CD4-positive, alpha-beta memory T cell (primary cell): ENCODE data around the gene PSMG3. TPM values are rescaled to one million over a fixed set of nuclear protein-coding genes. Genes with fewer than 3 reads are reported as not detected.

Experiments
- CTCF ChIA-PET: fragments of 350-600 bp; sonication (Branson Sonifier 250); formaldehyde crosslinking; loops from one replicate; lab custom pipeline; 2021; ENCODE audit warnings: inconsistent platforms; ENCODE audit not compliant: partially characterized antibody; lab: Charles Lee
- POLR2A ChIA-PET: fragments of 350-600 bp; sonication (Branson Sonifier 250); formaldehyde crosslinking; loops from one replicate; lab custom pipeline; 2021; ENCODE audit not compliant: partially characterized antibody; lab: Charles Lee
- DNase-seq, 5 donors: peaks; one replicate each; pipeline versions ENCODE4 v3.0.0 to v3.0.0-alpha.2; 2020 to 2022; ENCODE audit warnings: mixed read lengths in 1 of 5
- H3K27ac ChIP-seq: one replicate; pipeline ENCODE4 v1.7.0; 2013; ENCODE audit warnings: low read depth, low read length
- H3K27me3 ChIP-seq: 2 replicates; pipeline ENCODE4 v1.7.0; 2013; ENCODE audit warnings: mild to moderate bottlenecking, low read length, moderate library complexity; ENCODE audit not compliant: insufficient read depth
- H3K36me3 ChIP-seq: 2 replicates; pipeline ENCODE4 v1.7.0; 2013; ENCODE audit warnings: mild to moderate bottlenecking, low read length, moderate library complexity; ENCODE audit not compliant: insufficient read depth
- H3K4me1 ChIP-seq: 2 replicates; pipeline ENCODE4 v1.7.0; 2013; ENCODE audit warnings: mild to moderate bottlenecking, low read length, moderate library complexity; ENCODE audit not compliant: insufficient read depth
- H3K4me3 ChIP-seq, 2 donors: one replicate each; pipeline ENCODE4 v1.7.0; 2013; ENCODE audit warnings: low read length in 2 of 2, mild to moderate bottlenecking in 1 of 2
- H3K9me3 ChIP-seq, 2 donors: one replicate each; pipeline ENCODE4 v1.7.0; 2013; ENCODE audit warnings: low read length in 2 of 2, control low read depth in 1 of 2; ENCODE audit not compliant: control insufficient read depth in 1 of 2
- H3K27ac Mint-ChIP-seq, 7 donors: one replicate each; pipeline ENCODE4 v1.8.0; 2020 to 2021; ENCODE audit warnings: mixed read lengths in 7 of 7, mild to moderate bottlenecking in 6 of 7, inconsistent platforms in 3 of 7, moderate library complexity in 3 of 7
- H3K27me3 Mint-ChIP-seq, 2 donors: one replicate each; pipeline ENCODE4 v1.8.0; 2020 to 2021; ENCODE audit warnings: mixed read lengths in 2 of 2
- H3K36me3 Mint-ChIP-seq, 2 donors: one replicate each; pipeline ENCODE4 v1.8.0; 2020 to 2021; ENCODE audit warnings: mixed read lengths in 2 of 2, inconsistent platforms in 1 of 2, mild to moderate bottlenecking in 1 of 2
- H3K4me1 Mint-ChIP-seq, 4 donors: one replicate each; pipeline ENCODE4 v1.8.0; 2020 to 2021; ENCODE audit warnings: mixed read lengths in 4 of 4, mild to moderate bottlenecking in 1 of 4
- H3K4me3 Mint-ChIP-seq, 8 donors: one replicate each; pipeline ENCODE4 v1.8.0; 2020 to 2021; ENCODE audit warnings: mixed read lengths in 8 of 8, mild to moderate bottlenecking in 7 of 8, moderate library complexity in 6 of 8, inconsistent platforms in 3 of 8
- H3K9me3 Mint-ChIP-seq, 8 donors: one replicate each; pipeline ENCODE4 v1.8.0; 2020 to 2021; ENCODE audit warnings: mixed read lengths in 8 of 8, mild to moderate bottlenecking in 5 of 8, inconsistent platforms in 3 of 8, moderate library complexity in 1 of 8
- intact Hi-C: fragments of 100-400 bp; cut with micrococcal nuclease; formaldehyde crosslinking; loops from one replicate; pipeline ENCODE4 v1.15.1; 2023
- polyA plus RNA-seq, 2 donors: library from polyadenylated mRNA; unstranded; fragments of 300-500 nt; fragmentation: Illumina TruSeq; gene quantifications; one replicate each; pipeline ENCODE4 v1.2.3, GENCODE V29; 2021
- total RNA-seq, 2 experiments: library from RNA; stranded (reverse); gene quantifications; one replicate each; pipeline ENCODE4 v1.2.3, GENCODE V29; 2021

The PSMG3 gene
- total and polyA plus RNA-seq, 4 experiments from 2014 or later, result 19.3 to 50.2 (median 30.9) TPM

DNA sequence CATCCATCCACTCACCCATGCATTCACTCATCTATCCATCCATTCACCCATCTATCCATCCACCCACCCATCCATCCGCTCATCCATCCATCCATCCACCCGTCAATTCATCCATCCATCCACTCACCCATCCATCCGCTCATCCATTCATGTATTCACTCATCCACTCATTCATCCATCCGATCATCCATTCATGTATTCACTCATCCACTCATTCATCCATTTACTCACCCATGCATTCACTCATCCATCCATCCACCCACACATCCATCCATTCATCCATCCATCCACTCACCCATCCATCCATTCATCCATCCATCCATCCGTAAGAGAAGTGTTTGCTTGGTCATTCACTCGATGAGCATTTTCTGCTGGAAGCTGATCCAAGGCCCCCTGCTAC, 8.7 kb upstream of the PSMG3 start:
- ChIA-PET POLR2A (interaction anchor here (0.9 kb wide), 1 partner anchor 8 kb away, joined by 4 read pairs; the partner anchor contains the start of gene PSMG3), CTCF (interaction anchor here (0.6 to 1.4 kb wide), 9 partner anchors 8 to 890 kb away, joined by 3 to 8 read pairs (median 3); partner anchors contain the start of gene PSMG3)
- Histone ChIP-seq H3K4me1 (peaks cover 7% of the 10 kb centered on the region), H3K9me3 (no peaks in the 10 kb centered on the region), H3K27ac (no peak overlapping the region), H3K4me3 (no peak overlapping the region), H3K36me3 (no peaks in the 10 kb centered on the region), H3K27me3 (no peaks in the 10 kb centered on the region)
- Mint-ChIP-seq H3K36me3 (no peaks in the 10 kb centered on the region), H3K9me3 (no peaks in the 10 kb centered on the region), H3K4me1 (peaks cover 10 to 16% (median 12%) of the 10 kb centered on the region in 4 donors), H3K27ac (peak overlapping the region in 1 of 7 donors; percentile 7), H3K27me3 (no peaks in the 10 kb centered on the region), H3K4me3 (no peak overlapping the region)
- no peak for DNase-seq
- intact Hi-C loops, result loop anchor here (2.0 to 10.0 kb wide), 2 partner anchors 786 to 1136 kb away; no protein-coding TSS in a partner anchor

DNA sequence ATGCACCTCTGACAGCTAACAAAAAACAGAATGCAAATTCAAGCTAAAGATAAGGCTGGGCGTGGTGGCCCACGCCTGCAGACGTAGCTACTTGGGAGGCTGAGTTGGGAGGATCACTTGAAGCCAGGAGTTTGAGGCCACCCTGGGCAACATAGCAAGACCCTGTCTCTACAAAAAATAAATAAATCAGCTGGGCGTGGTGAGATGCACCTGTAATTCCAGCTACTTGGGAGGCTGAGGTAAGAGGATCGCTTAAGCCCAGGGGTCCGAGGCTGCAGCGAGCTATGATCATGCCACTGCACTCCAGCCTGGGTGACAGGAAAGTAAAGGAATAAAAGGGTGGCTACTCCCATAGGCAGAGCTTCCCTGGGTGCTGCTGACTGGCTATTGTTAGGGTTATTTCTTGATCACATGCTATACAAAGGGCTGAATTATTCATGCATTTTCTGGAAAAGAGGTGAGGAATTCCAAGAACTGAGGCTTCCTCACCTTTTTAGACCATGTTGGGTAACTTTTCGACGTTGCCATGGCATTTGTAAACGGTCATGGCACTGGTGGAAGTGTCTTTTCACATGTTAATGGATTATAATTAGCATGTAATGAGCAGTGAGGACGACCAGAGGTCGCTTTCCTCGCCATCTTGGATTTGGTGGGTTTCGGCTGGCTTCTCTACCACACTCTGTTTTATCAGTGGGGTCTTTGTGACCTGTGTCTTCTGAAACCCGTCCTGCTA, 6.9 kb upstream of the PSMG3 start:
- no peaks in the 10 kb centered on the region for H3K36me3 Mint-ChIP-seq
- POLR2A ChIA-PET, result no interaction called here
- Histone ChIP-seq H3K36me3 (no peaks in the 10 kb centered on the region), H3K4me3 (no peak overlapping the region), H3K27me3 (no peaks in the 10 kb centered on the region), H3K4me1 (peaks cover 7% of the 10 kb centered on the region), H3K27ac (no peak overlapping the region), H3K9me3 (no peaks in the 10 kb centered on the region)
- H3K4me1 Mint-ChIP-seq, result peaks cover 13 to 23% (median 15%) of the 10 kb centered on the region in 4 donors
- DNase-seq, result no peak
- H3K27ac Mint-ChIP-seq, result no peak overlapping the region
- no peak overlapping the region for H3K4me3 Mint-ChIP-seq
- CTCF ChIA-PET, result interaction anchor here (1.2 kb wide), 1 partner anchor 771 kb away, joined by 4 read pairs; no protein-coding TSS in a partner anchor
- intact Hi-C loops, result loop anchor here (10.0 kb wide), 1 partner anchor 1138 kb away; no protein-coding TSS in a partner anchor
- H3K9me3 Mint-ChIP-seq, result no peaks in the 10 kb centered on the region
- H3K27me3 Mint-ChIP-seq, result no peaks in the 10 kb centered on the region

DNA sequence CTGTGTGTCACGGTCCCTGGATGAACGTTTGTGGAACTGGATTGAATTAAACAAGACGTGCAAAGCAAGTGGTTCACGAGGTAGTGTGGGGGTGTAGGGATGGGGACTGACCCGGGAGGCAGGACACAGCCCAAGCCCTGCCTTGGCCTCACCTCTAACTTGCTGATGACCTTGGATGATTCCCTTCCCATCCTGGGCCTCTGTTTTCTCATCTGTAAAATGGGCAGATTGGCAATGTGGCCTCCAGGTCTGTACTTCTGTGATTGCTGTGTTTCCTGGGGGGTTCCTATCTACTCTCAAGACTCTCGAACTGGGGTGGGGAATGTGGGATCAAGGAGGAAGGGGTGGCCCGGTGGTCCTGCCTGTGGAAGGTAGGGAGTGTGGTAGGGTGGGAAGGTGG, 6.0 kb upstream of the PSMG3 start:
- H3K27ac Mint-ChIP-seq, result no peak overlapping the region
- Histone ChIP-seq H3K27me3 (no peaks in the 10 kb centered on the region), H3K4me1 (peaks cover 16% of the 10 kb centered on the region), H3K9me3 (no peaks in the 10 kb centered on the region), H3K36me3 (no peaks in the 10 kb centered on the region), H3K27ac (no peak overlapping the region), H3K4me3 (no peak overlapping the region)
- no peak for DNase-seq
- H3K36me3 Mint-ChIP-seq, result peaks cover 0 to 2% of the 10 kb centered on the region in 2 donors
- H3K27me3 Mint-ChIP-seq, result no peaks in the 10 kb centered on the region
- H3K4me3 Mint-ChIP-seq, result no peak overlapping the region
- ChIA-PET POLR2A (no interaction called here), CTCF (interaction anchor here (1.2 kb wide), 1 partner anchor 772 kb away, joined by 4 read pairs; no protein-coding TSS in a partner anchor)
- peaks cover 17 to 32% (median 20%) of the 10 kb centered on the region in 4 donors for H3K4me1 Mint-ChIP-seq
- no peaks in the 10 kb centered on the region for H3K9me3 Mint-ChIP-seq
- intact Hi-C loops, result loop anchor here (10.0 kb wide), 1 partner anchor 1139 kb away; no protein-coding TSS in a partner anchor

DNA sequence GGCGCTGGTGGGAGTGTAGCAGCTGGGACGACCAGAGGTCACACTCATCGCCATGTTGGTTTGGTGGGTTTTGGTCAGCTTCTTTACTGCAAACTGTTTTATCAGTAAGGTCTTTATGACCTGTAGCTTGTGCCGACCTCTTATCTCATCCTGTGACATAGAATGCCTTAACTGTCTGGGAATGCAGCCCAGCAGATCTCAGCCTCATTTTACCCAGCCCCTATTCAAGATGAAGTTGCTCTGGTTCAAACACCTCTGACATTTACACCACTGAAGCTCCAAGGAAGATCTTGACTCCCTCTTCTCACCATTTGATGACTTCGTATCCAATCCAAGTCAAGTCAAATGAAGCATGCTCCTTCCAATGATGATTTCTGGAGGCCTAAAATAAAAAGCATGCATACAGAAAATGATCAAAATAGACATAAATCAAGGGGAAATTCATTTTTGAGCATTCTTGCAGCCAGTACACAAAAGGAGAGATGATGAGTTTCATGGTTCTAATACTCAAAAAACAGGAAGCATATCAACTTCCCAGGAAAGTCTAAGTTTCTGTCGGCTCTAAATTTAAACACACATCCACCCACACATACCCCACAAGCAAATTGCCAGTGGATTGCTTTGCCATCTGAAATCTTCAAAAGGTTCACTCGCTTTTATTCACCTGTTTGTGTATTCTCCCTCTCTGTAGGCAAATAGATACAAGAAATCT, 2.4 kb upstream of the PSMG3 start:
- peak overlapping the region in 5 of 8 donors; percentile 4 to 67 (median 36) for H3K4me3 Mint-ChIP-seq
- peaks cover 7% of the 10 kb centered on the region for H3K36me3 ChIP-seq
- intact Hi-C loops, result loop anchor here (10.0 kb wide), 1 partner anchor 1143 kb away; no protein-coding TSS in a partner anchor
- H3K9me3 ChIP-seq, result no peaks in the 10 kb centered on the region
- H3K4me3 ChIP-seq, result no peak overlapping the region
- H3K9me3 Mint-ChIP-seq, result no peaks in the 10 kb centered on the region
- peaks cover 20% of the 10 kb centered on the region for H3K4me1 ChIP-seq
- no peaks in the 10 kb centered on the region for H3K27me3 ChIP-seq
- H3K27ac ChIP-seq, result no peak overlapping the region
- CTCF ChIA-PET, result no interaction called here
- POLR2A ChIA-PET, result no interaction called here
- no peak for DNase-seq
- H3K36me3 Mint-ChIP-seq, result peaks cover 0 to 16% of the 10 kb centered on the region in 2 donors
- peaks cover 11 to 36% (median 21%) of the 10 kb centered on the region in 4 donors for H3K4me1 Mint-ChIP-seq
- no peaks in the 10 kb centered on the region for H3K27me3 Mint-ChIP-seq
- peak overlapping the region in 5 of 7 donors; percentile 24 to 84 (median 72) for H3K27ac Mint-ChIP-seq

DNA sequence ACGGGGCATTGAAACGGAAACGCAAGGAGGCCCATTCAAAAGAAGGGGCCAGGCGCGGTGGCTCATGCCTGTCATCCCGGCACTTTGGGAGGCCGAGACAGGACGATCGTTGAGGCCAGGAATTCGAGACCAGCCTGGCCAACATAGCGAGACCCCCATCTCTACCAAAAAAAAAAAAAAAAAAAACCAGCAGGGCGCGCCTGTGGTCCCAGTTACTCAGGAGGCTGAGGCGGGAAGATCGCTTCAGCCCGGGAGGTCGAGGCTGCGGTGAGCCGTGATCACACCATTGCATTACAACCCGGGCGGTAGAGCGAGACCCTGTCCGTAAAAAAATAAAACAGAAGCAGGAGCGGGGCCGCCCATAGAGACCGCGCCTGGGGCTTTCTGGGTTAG, 396 bp downstream of the PSMG3 start:
- Histone ChIP-seq H3K4me3 (peak overlapping the region; percentile 36 to 60), H3K27me3 (no peaks in the 10 kb centered on the region), H3K27ac (peak overlapping the region; percentile 77), H3K4me1 (peaks cover 20% of the 10 kb centered on the region), H3K36me3 (peaks cover 11% of the 10 kb centered on the region), H3K9me3 (no peaks in the 10 kb centered on the region)
- no peak for DNase-seq
- Mint-ChIP-seq H3K4me3 (peak overlapping the region; percentile 74 to 91 (median 88)), H3K27ac (peak overlapping the region; percentile 87 to 97 (median 94)), H3K36me3 (peaks cover 0 to 23% of the 10 kb centered on the region in 2 donors), H3K4me1 (peaks cover 11 to 40% (median 21%) of the 10 kb centered on the region in 4 donors), H3K27me3 (no peaks in the 10 kb centered on the region), H3K9me3 (no peaks in the 10 kb centered on the region)
- POLR2A ChIA-PET, result interaction anchor here (1.1 to 2.7 kb wide), 5 partner anchors 9 to 785 kb away, joined by 3 to 18 read pairs (median 7); partner anchors contain the start of gene EIF3B
- intact Hi-C loops, result no loop called here
- CTCF ChIA-PET, result interaction anchor here (1.5 kb wide), 1 partner anchor 9 kb away, joined by 4 read pairs; no protein-coding TSS in a partner anchor

DNA sequence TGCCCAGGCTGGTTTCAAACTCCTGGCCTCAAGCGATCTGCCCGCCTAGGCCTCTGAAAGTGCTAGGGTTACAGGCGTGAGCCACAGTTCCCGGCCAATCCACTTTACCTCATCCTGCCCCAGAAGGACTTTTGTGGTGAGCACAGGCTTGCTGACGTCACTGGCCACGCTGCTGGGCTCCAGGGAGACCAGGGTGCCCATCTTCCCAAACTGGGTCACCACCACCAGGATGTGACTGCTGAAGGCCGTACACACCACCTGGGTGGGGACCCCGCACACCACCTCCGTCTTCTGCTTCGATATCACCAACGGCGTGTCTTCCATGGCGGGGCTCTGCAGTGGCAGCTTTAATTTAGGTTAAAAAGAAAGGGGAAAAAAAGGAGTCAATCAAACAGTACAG, 816 bp downstream of the PSMG3 start:
- H3K4me1 ChIP-seq, result peaks cover 20% of the 10 kb centered on the region
- peak overlapping the region; percentile 77 for H3K27ac ChIP-seq
- ChIA-PET POLR2A (interaction anchor here (2.7 kb wide), 1 partner anchor 37 kb away, joined by 18 read pairs; no protein-coding TSS in a partner anchor), CTCF (interaction anchor here (0.8 kb wide), 1 partner anchor 14 kb away, joined by 3 read pairs; no protein-coding TSS in a partner anchor)
- H3K27ac Mint-ChIP-seq, result peak overlapping the region; percentile 87 to 97 (median 94)
- no peaks in the 10 kb centered on the region for H3K27me3 ChIP-seq
- peaks cover 11 to 40% (median 21%) of the 10 kb centered on the region in 4 donors for H3K4me1 Mint-ChIP-seq
- H3K36me3 ChIP-seq, result peaks cover 11% of the 10 kb centered on the region
- peak overlapping the region in 1 of 2 donors; percentile 36 for H3K4me3 ChIP-seq
- peak; percentile 43 to 71 (median 52) for DNase-seq
- no peaks in the 10 kb centered on the region for H3K9me3 Mint-ChIP-seq
- intact Hi-C loops, result no loop called here
- H3K27me3 Mint-ChIP-seq, result no peaks in the 10 kb centered on the region
- peaks cover 0 to 23% of the 10 kb centered on the region in 2 donors for H3K36me3 Mint-ChIP-seq
- no peaks in the 10 kb centered on the region for H3K9me3 ChIP-seq
- peak overlapping the region; percentile 74 to 91 (median 88) for H3K4me3 Mint-ChIP-seq
